HG02759 (cell line): ENCODE measurements around the gene WDR45B.

ENCODE experiments used
- ATAC-seq: cut with Tn5 transposase; IDR thresholded peaks from one replicate; pipeline ENCODE4 v1.9.1; 2021; ENCODE audit warnings: mild to moderate bottlenecking, moderate library complexity; ENCODE audit not compliant: unreplicated experiment

The WDR45B gene

DNA sequence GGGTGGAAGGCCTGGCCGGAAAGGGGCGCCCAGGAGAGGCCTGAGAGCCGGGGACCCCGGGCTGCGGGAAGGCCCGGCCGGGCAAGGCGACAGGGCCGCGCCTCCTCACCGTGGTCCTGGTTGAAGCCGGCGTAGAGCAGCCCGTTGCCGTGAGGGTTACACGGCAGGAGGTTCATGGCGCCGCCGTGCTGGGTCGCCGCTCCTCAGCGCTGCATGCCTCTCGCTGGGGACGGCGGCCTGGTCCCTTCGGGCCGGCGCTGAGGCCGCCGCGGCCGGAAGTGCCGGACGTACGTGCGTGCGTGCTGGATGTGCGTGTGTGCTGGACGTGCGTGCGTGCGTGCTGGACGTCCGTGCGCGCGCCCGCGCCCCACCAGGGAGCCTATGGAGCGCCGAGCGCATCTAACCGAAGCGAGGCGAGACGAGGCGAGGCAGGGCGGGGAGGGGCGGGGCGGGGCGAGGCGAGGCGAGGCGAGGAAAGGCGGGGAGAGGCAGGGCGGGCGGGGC is at the start of gene WDR45B:
WDR45B (minus strand) TSS at position 280 of the 504 bp plus-strand sequence; CDS start at position 176, 104 bp downstream.
- peak; percentile 95 for ATAC-seq

DNA sequence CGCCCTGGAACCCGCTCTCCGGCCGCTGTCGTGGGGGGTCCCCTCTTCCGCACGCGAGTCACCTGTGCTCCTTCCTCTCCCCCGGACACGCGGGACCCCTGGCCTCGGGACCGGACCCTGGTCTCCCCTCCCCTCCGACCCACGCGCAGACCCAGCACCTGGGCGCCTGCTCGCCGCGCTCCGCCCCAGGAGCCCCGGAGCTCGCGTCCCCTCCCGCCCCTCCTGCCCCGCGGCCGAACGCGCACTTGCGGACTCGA is 49.5 kb upstream of the WDR45B start:
- no peak for ATAC-seq

DNA sequence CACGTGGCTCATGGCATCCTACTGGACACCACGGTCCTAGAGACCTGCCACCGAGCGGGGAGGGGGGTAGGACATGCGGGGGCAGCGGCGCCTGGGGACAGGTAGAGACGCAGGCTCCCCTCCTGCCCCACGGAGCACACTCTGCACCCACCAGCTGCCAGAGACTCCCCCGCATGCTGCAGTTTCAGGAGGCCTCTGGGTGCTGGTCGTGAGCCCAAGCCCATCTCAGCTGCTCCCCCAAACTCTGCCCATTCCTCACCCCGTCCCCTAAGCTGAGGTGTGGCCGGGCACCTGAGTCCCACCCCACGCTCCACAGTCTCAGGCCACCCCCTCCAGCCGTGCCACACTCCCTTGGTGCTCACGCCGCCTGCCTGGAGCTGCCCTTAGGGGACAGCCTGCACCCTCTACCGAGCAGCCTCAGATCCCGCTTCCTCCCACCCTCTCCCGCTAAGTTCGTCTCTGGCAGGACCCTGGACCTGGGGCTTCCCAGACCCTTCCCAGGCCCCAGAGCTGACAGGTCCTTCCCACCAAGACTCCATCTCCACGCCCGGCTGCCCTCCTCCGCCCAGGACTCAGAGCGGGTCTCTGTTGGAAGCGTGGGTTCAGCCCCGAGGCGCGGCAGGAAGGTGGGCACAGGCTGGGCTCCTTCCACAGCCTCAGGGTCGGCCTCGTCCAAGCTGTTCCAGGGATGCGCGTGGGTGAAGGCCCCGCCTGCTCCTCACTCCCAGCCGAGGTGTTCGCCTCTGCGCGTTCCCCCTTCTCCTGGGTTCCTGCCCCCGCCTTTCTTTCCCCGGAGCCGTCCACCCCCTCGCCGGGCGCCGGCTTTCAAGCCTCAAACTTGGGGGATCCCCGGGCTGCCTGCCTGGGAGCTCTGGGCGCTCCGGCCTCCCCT is 48.9 kb upstream of the WDR45B start:
- ATAC-seq = no peak

DNA sequence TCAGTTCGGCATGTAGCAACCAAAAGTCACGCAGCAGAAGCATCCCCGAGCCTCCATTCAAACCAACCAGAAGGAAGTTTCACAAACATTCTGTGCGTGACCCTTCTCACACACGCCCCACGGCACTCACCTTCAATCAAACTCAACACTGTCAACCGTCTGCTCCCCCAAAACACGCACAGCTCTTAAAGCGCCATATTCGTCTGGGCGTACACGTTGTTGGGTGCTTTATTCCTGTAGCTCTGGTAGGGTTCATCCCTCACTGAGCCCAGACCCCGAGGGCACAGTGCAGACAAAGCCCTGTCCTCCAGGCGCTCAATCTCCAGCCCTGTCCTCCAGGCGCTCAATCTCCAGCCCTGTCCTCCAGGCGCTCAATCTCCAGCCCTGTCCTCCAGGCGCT is 48.0 kb upstream of the WDR45B start:
- no peak for ATAC-seq

DNA sequence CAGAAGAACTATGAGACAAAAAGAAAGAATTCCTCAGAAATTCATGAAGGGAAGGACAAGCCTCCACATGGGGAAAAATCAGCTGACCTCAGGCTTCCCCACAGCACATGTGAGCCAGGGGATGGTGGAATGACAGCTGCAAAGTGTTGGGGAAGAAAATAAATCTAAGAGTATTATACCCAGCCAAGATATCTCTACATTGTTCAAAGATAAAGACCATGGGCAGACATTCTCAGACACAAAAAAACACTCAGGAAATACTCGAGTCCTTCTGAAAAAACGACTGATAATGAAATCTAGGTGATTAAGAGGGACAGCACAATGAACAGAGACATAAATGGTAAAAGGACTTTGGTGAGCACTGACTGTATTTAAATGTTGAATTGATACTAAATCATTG is 46.4 kb upstream of the WDR45B start:
- no peak for ATAC-seq

DNA sequence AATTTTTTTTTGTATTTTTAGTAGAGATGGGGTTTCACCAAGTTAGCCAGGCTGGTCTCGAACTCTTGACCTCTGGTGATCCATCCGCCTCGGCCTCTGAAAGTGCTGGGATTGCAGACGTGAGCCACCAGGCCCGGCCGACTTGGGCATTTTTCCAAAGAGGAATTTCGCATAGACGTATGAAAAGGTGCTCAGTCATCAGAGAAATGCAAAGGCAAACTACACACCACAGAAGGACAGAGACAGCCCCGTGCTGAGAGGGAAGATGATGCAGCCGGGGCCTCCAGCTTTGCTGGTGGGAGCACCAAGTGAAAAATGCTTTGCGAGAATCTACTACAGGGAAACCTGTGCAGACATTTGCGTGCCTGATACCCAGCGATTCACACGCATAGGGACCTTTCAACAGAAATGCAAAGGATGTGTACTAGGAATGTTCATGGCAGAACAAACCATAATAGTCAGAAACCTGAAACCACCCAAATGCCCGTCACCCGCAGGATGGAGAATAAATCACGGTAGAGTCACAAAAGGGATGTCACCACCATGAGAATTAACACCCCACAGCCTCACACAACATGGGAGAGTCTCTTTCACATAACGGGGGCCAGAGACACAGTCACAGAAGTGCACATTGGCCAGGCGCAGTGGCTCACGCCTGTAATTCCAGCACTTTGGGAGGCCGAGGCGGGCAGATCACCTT is 45.1 kb upstream of the WDR45B start:
- no peak for ATAC-seq

DNA sequence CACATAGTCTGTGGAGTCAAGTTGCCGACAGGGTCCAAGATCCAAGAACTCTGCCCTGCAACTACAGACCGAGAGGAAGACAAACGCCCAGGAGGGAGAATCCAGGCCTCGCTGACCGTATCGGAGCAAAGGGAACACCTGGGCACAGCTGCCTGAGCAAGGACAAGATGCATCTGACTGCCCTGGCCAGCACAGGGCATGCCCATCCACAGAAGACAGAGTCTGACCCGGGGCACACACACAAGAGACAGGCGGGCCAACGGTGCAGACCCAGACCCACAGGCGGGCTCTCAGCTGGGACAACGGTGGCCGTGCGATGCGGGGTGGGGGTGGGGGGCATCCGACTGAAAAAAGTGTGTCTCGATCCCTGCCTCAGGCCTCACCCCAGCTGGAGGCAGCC is 44.0 kb upstream of the WDR45B start:
- ATAC-seq = no peak

DNA sequence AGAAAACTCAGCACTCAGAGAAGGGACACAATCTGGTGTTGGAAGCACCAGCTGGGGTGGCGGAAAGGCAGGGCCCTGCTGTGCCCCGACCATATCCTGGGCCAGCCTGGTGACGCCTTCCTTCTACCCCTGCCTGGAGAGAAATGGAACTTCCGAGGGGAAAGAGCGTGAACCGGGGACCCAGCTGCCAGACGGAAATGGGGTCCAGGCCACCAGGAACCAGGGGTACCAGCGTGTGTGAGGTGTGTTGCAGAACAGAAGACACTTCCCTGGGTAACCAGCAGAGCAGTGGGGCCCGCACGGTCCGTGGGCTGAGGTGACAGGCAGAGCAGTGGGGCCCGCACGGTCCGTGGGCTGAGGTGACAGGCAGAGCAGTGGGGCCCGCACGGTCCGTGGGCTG is 43.5 kb upstream of the WDR45B start:
- no peak for ATAC-seq

DNA sequence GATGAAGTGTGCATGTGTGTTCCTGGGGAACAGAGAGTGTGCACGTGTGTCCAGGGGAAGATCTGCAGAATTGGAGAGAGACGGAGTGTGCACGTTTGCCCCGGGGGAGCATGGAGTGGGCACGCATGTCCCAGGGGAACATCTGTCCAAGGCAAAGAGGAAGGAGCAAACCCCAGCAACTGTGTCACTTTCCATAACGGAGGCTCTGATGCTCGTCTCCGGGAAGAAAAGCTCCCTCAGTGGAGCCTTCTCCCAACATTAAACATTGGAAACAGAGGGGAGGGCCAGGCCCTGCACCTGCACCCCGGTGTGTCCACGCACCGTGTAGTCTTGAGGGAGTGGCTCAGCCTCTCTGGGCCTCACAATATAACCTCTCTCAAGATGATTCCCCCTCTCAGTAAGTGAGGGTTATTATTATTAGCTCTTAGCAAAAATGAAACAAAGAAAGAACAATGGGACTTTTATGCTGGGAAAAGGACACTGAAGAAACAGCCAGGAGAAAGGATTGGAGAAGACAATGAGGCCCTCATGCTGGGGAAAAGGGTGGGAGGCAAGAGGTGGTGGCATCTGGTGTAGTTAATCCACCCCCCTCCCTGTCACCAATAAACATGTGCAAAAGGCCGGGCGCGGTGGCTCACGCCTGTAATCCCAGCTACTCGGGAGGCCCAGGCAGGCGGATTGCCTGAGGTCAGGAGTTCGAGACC is 42.7 kb upstream of the WDR45B start:
- no peak for ATAC-seq

DNA sequence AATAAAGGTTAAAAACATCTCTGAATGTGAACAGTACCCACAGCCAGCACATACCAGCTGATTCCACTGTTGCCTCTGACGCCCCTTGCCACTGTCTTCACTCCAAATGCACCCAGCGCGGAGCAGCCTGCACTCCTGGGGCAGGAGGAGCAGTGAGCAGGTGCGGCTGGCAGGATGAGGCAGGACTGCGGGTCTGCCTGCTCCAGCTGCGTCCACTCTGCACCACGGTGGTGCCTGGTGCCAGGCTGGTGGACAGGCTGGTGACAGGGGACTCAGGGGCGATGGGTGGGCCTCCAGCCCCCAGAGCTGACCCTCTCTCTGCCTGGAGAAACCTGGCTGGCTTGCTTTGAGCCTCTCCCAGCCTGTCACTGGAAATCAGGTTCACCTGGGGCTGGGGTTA is 40.8 kb upstream of the WDR45B start:
- no peak for ATAC-seq

DNA sequence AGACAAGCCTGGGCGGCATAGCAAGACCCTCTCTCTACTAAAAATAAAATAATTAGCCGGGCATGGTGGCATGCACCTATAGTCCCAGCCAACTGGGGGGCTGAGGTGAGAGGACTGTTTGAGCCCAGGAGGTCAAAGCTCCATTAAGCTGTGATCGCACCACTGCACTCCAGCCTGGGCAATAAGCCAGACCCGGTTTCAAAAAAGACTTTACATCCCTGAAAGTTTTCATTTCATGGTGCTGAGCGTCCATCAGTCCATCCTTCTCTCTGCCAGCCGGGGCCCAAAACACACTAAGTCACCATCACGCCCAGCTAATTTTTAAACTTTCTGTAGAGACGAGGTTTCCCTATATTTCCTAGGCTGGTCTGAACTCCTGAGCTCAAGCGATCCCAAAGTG is 39.6 kb upstream of the WDR45B start:
- no peak for ATAC-seq

DNA sequence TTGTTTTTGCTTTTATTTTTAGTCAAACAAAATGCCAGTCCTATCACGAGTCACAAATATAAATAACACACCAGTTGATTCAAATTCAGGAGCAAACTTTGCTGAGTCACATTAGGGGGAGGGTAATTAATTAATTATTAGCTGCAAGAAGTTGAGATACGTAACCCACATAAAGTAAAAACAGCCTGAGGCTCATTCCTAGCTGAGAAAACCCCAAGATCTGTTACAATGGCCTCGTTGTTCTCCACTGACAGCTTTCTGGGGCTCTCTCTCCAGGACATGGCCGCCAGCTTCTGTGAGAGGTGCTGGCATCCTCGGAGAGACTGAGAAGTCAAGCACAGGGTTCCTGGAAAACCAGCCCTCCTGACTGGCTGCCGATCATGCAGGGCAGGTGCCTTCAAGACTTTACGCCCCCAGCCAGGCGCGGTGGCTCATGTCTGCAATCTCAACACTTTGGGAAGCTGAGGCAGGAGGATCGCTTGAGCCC is 39.2 kb upstream of the WDR45B start:
- no peak for ATAC-seq

DNA sequence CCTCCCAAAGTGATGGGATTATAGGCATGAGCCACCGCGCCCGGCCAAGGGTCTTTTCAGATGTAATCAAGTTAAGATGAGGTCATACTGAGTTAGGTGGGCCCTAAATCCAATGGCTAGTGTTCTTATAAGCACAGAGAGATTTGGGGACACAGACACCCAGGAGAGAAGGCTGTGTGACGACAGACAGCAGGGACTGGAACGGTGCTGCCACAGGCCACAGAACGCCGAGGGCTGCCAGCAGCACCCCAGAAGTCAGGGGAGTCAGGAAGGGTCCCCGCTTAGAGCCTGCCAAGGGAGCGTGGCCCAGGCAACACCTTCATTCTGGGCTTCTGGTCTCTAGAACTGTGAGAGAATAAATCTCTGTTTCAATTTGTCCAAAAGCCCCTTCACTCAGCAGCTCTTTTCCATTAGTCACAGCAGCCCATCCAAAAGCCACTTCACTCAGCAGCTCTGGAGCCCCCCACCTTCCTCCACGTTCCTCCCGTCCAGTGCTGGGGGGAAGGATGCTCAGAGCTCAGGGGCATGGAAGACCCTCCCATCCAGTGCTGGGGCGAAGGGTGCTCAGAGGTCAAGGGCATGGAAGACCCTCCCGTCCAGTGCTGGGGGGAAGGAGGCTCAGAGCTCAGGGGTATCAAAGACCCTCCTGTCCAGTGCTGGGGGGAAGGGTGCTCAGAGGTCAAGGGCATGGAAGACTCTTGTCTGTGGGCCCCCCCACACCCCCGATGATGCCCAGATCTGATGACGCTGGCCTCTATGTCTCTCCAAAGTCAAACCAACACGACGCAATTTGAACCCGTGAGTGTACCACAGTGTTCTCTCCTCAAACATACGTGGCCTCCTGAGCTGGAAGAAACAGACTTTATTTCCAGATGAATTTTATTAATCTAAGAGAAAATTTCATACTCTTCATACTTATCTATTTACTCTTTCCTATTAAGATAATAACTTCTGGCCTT is 38.4 kb upstream of the WDR45B start:
- ATAC-seq = no peak

DNA sequence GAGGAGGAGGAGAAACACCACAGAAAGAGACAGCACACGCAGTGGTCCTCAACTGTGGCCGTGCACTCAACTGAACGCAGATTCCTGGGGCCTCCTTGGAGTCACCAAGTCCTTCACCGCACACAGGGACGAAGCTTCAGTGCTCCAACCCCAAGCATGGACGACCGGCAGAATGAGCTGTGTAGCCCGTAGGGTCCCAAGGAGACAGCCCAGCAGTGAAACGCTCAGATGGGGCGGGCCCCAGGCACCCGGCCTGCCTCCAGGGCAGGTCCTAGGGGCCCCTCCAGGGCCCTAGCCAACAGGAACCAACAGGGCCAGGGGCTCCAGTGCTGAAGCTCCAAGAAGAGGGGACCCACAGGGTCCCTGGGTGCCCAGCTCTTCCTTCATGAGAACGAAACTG is 37.0 kb upstream of the WDR45B start:
- ATAC-seq = no peak

DNA sequence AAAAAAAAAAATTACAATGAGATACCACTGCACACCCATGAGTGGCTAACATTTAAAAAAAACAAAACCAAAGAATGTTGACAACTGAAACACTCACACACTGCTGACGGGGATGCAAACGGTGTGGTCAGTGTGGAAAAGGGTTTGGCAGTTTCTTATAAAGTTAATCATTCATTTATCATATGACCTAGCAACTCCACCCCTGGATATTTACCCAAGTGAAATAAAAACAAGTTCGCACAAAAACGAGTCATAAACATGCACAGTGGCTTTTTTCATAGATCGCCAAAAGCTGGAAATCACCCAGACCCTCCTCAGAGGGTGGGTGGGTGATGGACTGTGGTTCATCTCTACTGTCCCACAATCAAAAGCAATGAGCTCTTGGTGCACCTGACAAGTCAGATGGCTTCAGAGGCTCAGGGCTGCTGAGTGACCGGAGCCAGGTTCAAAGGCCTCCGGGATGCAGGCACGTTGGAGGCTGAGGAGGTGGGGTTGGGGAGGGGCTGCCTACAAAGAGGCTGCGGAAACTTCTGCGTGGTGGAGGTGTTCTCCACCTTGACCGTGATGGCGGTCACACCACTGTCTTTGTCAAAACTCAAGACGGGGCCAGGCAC is 36.1 kb upstream of the WDR45B start:
- no peak for ATAC-seq

DNA sequence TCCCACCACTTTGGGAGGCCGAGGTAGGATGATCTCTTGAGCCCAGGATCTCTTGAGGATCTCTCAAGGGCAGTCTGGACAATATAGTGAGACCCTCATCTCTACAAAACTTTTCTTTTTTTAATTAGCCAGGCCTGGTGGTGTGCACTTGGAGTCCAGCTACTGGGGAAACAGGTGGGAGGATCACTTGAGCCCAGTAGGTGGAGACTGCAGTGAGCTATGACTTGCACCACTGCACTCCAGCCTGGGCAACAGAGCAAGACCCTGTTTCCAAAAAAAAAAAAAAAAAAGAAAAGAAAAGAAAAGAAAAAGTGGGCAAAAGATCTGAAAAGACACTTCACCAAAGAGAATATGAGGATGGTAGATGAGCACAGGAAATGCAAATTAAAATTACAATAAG is 35.3 kb upstream of the WDR45B start:
- ATAC-seq = no peak

DNA sequence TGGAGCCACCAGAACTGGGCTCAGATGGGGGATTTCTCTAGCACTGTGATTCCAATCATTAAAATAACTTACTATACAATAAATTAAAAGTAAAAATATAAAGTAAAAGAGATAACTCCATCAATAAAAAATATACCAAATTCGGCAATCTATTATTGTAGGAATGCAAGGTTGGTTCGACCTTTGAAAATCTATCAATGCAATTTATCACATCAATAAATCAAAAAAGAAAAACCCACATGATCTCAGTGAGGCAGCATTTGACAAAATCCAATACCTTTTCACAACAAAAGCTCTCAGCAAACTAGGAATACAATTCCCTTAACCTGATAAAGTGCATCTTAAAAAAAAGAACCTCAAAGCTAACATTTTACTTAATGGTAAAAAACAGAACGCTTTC is 33.3 kb upstream of the WDR45B start:
- ATAC-seq = no peak

DNA sequence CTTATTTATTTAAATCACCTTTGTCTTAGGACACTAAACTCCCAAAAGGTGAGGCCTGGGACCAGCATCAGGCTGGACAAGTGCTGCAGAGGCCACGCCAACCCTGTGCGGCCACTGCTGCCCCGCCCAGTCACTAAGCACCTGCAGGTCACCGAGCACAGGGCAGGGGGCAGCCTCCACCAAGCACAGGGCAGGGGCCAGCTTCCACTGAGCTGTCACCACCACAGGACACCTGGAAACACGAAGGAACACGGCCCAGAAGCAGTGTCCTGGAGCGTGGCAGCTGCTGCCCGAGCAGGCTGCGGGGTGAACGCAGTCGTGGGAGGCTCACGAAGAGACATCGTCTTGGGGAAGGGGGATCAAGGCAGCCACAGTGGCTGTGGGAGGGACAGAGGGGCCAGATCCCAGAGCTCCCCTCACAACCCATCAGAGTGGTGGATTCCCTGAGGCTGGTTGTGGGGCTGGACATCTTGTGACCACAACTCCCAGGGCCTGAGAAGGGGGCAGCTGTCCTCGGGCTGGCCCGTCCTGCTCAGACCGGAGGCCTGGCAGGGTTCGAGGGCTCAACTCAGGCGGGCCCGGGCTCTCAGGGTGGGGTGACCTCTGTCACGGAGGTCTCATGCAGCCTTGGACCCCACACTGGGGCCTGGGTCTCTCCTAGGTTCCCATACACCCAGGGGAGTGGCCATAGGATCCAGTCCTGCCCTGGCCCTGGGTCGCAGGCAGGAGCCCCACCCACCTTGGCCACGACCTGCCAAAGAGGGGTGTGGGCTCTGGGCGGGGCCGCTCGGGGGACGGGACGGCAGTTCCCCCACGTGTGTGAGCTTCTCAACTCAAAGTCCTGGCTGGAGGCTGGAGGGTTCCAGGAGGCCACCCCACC is 31.6 kb upstream of the WDR45B start:
- ATAC-seq = no peak

DNA sequence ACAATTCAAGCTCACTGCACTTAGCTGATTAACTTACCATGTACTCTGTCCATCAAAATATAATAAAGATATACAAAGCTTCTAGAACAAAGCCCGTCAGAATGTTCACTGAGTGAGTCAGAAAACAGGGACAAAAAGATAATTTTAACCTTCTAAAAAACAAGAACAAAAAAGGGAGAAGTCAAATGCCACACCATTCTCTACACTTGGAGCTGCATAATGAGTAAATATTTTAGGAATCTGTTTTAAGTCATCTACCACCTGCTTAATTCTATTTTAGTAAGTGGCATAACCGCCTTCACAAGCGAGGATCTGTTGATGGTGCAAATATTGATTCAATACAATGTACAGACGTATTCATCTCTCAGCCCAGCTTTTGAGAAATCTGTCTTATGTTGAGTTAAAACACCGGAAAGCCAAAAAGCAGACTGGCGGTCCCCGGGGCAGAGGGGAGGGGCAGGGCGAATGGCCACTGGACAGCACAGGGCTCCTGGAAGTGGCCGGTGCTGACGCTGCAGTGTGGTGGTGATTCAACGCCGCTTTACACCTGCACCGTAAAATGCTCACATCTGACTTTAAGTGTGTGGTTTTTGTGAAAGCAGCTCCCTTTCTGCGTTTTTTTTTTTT is 30.1 kb upstream of the WDR45B start:
- ATAC-seq = no peak
